DND-41 (cell line): ENCODE measurements around the gene ZNG1A.
"Not testable (repeated sequence)": the region's sequence is repeated elsewhere in the genome, so short reads cannot be mapped to it uniquely, and the experiment has no call there.

Experiments
- ATAC-seq: fragments of 200-7000 bp; cut with Tn5 transposase; 3 replicates; pipeline ENCODE4 v1.9.1; 2021; ENCODE audit warnings: low read depth; ENCODE audit not compliant: insufficient read depth
- DNase-seq: peaks from one replicate; pipeline ENCODE4 v3.0.0-alpha.2; 2020
- H2AFZ ChIP-seq: 2 replicates; pipeline ENCODE4 v1.6.0; 2012; ENCODE audit warnings: low read depth, low read length
- H3K27ac ChIP-seq: 2 replicates; pipeline ENCODE4 v1.5.1; 2012; ENCODE audit warnings: low read length, inconsistent platforms
- H3K27me3 ChIP-seq: fragments of 200-600 bp; sonication (generic); 2 replicates; pipeline ENCODE4 v1.6.0; 2012; ENCODE audit warnings: low read length, mild to moderate bottlenecking, inconsistent platforms; ENCODE audit not compliant: insufficient read depth, poor library complexity
- H3K36me3 ChIP-seq: 2 replicates; pipeline ENCODE4 v1.5.1; 2012; ENCODE audit warnings: low read length, inconsistent platforms; ENCODE audit not compliant: insufficient read depth
- H3K4me1 ChIP-seq: 2 replicates; pipeline ENCODE4 v1.5.1; 2012; ENCODE audit warnings: mild to moderate bottlenecking, low read length; ENCODE audit not compliant: insufficient read depth
- H3K4me2 ChIP-seq: 2 replicates; pipeline ENCODE4 v1.6.0; 2012; ENCODE audit warnings: mild to moderate bottlenecking, moderate library complexity, low read length, inconsistent platforms; ENCODE audit not compliant: insufficient read depth
- H3K4me3 ChIP-seq, 2 experiments: fragments of 200-600 bp in 1 of 2; shearing (Covaris generic) in 1 of 2; 2 replicates each; pipeline ENCODE4 v1.5.1; 2012 to 2016; ENCODE audit warnings: inconsistent platforms in 2 of 2, low read length in 2 of 2, mild to moderate bottlenecking in 2 of 2, low read depth in 1 of 2, moderate library complexity in 1 of 2
- H3K79me2 ChIP-seq: 2 replicates; pipeline ENCODE4 v1.6.0; 2012; ENCODE audit warnings: low read length, inconsistent platforms; ENCODE audit not compliant: insufficient read depth
- H3K9ac ChIP-seq: 2 replicates; pipeline ENCODE4 v1.6.0; 2012; ENCODE audit warnings: low read depth, mild to moderate bottlenecking, inconsistent platforms, low read length, moderate library complexity
- H3K9me3 ChIP-seq: 2 replicates; pipeline ENCODE4 v1.5.1; 2012; ENCODE audit warnings: low read length, moderate library complexity, mild to moderate bottlenecking, inconsistent platforms; ENCODE audit not compliant: insufficient read depth, severe bottlenecking
- H4K20me1 ChIP-seq: 2 replicates; pipeline ENCODE4 v1.6.0; 2012; ENCODE audit warnings: low read length; ENCODE audit not compliant: insufficient read depth
- EZH2 ChIP-seq: IDR thresholded peaks from 3 replicates; pipeline ENCODE4 v1.6.1; 2012; ENCODE audit warnings: borderline replicate concordance, low read depth, mild to moderate bottlenecking, moderate library complexity, low read length, inconsistent platforms; ENCODE audit not compliant: severe bottlenecking
- TF ChIP-seq, protein P1 (sequence below): IDR thresholded peaks from 2 replicates; pipeline ENCODE4 v1.5.1; 2012; ENCODE audit warnings: borderline replicate concordance, low read length, moderate library complexity, mild to moderate bottlenecking; ENCODE audit not compliant: poor library complexity, severe bottlenecking; ENCODE audit errors: extremely low read depth

The ZNG1A gene

DNA sequence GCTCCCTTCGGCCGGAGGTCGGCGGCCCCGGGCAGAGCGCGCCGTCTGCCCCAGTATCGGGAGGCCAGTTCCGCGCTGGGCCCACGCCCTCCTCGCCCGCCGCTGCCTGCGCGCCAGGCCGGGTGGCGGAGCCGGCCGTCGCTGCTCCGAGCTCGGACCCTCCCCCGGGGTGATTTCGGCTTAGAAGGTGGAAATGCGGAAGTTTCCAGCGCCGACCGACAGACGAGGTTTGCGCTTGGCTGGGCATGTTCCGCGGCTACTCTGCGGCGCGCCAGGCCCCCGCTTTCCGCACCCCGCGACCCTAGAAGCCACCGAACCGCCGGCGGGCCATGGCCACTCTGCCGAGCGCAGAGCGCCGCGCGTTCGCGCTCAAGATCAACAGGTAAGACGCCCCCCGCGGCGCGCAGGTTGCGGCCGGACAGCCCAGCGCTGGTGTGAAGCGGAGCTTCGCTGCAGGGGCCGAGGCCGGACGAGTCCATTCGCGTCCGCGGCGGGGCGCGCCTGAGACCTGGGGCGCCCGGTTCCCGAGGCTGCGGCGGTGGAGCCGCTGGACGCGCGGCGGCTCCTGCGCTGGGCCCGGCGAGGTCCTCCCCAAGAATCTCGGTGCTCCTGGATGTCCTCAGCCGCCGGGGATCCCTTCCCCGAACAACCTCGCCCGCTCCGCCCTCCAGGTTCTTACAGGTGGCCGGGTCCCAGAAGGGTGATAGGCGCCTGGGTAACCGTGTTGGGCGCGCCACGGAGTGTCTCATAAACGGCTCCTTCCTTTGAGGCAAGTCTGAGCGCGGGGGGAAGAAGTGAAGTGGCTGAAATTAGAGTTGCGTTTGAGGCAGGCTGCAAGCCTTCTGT lies 36.0 kb upstream of the ZNG1A start, which contains the start of gene DOCK8:
DOCK8 (plus strand) TSS at position 218 of the 846 bp plus-strand sequence; CDS start at position 330, 112 bp downstream.
- peaks cover 14% of the 10 kb centered on the region for H3K4me1 ChIP-seq

GRCh38 chr9:214351-214647 lies 35.4 kb upstream of the ZNG1A start:
- TF ChIP-seq EZH2: no peak
- TF ChIP-seq, protein P1, sequence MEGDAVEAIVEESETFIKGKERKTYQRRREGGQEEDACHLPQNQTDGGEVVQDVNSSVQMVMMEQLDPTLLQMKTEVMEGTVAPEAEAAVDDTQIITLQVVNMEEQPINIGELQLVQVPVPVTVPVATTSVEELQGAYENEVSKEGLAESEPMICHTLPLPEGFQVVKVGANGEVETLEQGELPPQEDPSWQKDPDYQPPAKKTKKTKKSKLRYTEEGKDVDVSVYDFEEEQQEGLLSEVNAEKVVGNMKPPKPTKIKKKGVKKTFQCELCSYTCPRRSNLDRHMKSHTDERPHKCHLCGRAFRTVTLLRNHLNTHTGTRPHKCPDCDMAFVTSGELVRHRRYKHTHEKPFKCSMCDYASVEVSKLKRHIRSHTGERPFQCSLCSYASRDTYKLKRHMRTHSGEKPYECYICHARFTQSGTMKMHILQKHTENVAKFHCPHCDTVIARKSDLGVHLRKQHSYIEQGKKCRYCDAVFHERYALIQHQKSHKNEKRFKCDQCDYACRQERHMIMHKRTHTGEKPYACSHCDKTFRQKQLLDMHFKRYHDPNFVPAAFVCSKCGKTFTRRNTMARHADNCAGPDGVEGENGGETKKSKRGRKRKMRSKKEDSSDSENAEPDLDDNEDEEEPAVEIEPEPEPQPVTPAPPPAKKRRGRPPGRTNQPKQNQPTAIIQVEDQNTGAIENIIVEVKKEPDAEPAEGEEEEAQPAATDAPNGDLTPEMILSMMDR: no peak
- Histone ChIP-seq H3K9me3 (no peaks in the 10 kb centered on the region), H3K4me1 (peaks cover 14% of the 10 kb centered on the region), H3K27me3 (peaks cover 52% of the 10 kb centered on the region), H3K4me2 (peak overlapping the region; percentile 86), H3K79me2 (no peaks in the 10 kb centered on the region), H3K4me3 (peak overlapping the region in 1 of 2 experiments; percentile 58; a peak in 3 of 4 replicates), H3K36me3 (no peaks in the 10 kb centered on the region), H3K9ac (peak overlapping the region; percentile 52), H3K27ac (no peak overlapping the region), H2AFZ (peak overlapping the region; percentile 71; the same call in 1 of the 2 replicates), H4K20me1 (no peaks in the 10 kb centered on the region)
- no peak for ATAC-seq
- no peak for DNase-seq

More for the DNA sequence above, 36.0 kb upstream of the ZNG1A start, which contains the start of gene DOCK8:
- no peaks in the 10 kb centered on the region for H3K9me3 ChIP-seq
- no peak within 1 kb of the TSS for H3K27ac ChIP-seq
- peak within 1 kb of the TSS; percentile 52 for H3K9ac ChIP-seq
- H2AFZ ChIP-seq: peak within 1 kb of the TSS; percentile 71
- peak within 1 kb of the TSS; percentile 19 to 58; a peak in 3 of 4 replicates for H3K4me3 ChIP-seq
- no peaks in the 10 kb centered on the region for H3K36me3 ChIP-seq
- peak; percentile 83 for TF ChIP-seq EZH2
- TF ChIP-seq, protein P1: peak; percentile 38
- H3K27me3 ChIP-seq: peaks cover 52% of the 10 kb centered on the region
- ATAC-seq: peak; percentile 77
- peak within 1 kb of the TSS; percentile 86 for H3K4me2 ChIP-seq
- no peaks in the 10 kb centered on the region for H4K20me1 ChIP-seq
- DNase-seq: peak; percentile 48
- no peaks in the 10 kb centered on the region for H3K79me2 ChIP-seq

DNA sequence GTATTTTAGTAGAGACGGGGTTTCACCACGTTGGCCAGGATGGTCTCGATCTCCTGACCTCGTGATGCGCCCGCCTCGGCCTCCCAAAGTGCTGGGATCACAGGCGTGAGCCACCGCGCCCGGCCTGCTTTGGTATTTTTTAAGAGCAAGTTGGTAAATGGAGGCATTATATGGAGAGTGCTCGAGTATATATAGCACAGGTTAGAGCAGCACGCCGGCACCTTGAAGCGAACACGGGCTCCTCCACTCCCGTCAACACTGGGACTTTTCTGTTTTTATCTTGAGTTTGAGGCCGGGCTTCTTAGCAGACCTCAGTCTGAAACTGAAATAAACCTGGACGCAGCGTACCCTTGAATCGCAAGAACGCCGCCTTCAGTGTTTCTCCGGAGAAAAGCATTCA lies 35.0 kb upstream of the ZNG1A start:
- not testable (repeated sequence) for H2AFZ ChIP-seq, H3K9me3 ChIP-seq, H3K79me2 ChIP-seq, H3K4me3 ChIP-seq, H3K9ac ChIP-seq, DNase-seq, H3K4me2 ChIP-seq, H4K20me1 ChIP-seq, ATAC-seq, H3K36me3 ChIP-seq, H3K27ac ChIP-seq
- H3K4me1 ChIP-seq: peaks cover 14% of the 10 kb centered on the region
- H3K27me3 ChIP-seq: peaks cover 52% of the 10 kb centered on the region

- no peaks in the 10 kb centered on the region for H3K36me3 ChIP-seq
- H3K9ac ChIP-seq: no peak overlapping the region
- no peak overlapping the region for H3K4me3 ChIP-seq
- no peaks in the 10 kb centered on the region for H3K9me3 ChIP-seq
- no peaks in the 10 kb centered on the region for H4K20me1 ChIP-seq
- no peak overlapping the region for H3K4me2 ChIP-seq
- DNase-seq (no peak), ATAC-seq (no peak)
- H3K27ac ChIP-seq: no peak overlapping the region
- TF ChIP-seq EZH2: no peak
- TF ChIP-seq, protein P1: no peak
- H2AFZ ChIP-seq: no peak overlapping the region
- H3K79me2 ChIP-seq: no peaks in the 10 kb centered on the region
- H3K4me1 ChIP-seq: peaks cover 14% of the 10 kb centered on the region
- peaks cover 51% of the 10 kb centered on the region for H3K27me3 ChIP-seq
Observed at GRCh38 chr9:212297-212696, 33.4 kb upstream of the ZNG1A start.
